K562 (cell line): ENCODE data around the gene AKAP13. TPM values are rescaled to one million over a fixed set of nuclear protein-coding genes. Genes with fewer than 3 reads are reported as not detected.

Experiments
- ATAC-seq: fragments of 200-7000 bp; cut with Tn5 transposase; 3 replicates; pipeline ENCODE4 v1.9.1; 2020; ENCODE audit warnings: moderate library complexity
- BruUV-seq: library from RNA; stranded (reverse); fragments of 400-500 nt; replicated peaks from 2 replicates; lab custom pipeline; 2021; lab: Mats Ljungman, UMichigan
- CTCF ChIA-PET: fragments of 300-600 bp; formaldehyde crosslinking; extraction: SDS; loops from one replicate; lab custom pipeline; 2021; ENCODE audit warnings: low intra/inter-chr PET ratio; lab: Yijun Ruan, JAX
- POLR2A ChIA-PET: fragments of 300-600, 350-650 bp; sonication (Branson Sonifier 250); formaldehyde crosslinking; extraction: SDS; loops from one replicate; lab custom pipeline; 2021; ENCODE audit warnings: antibody characterized with exemption, inconsistent platforms; lab: Yijun Ruan, JAX
- DNase-seq, 4 experiments: peaks; one replicate each; pipeline versions ENCODE4 v3.0.0 to v3.0.0-alpha.2; 2011 to 2018; ENCODE audit warnings: low spot score in 3 of 4, mixed read lengths in 3 of 4; ENCODE audit errors: extremely low read depth in 1 of 4
- FAIRE-seq: peaks from 2 replicates; lab custom pipeline; 2011; peaks lifted over from hg19 to GRCh38; lab: Jason Lieb, UNC
- H2AFZ ChIP-seq: 2 replicates; pipeline ENCODE4 v1.6.0; 2011; ENCODE audit warnings: low read depth, low read length, control low read depth, inconsistent platforms
- H3K27ac ChIP-seq: fragments of 200-600 bp; 3 replicates; pipeline ENCODE4 v1.8.0; 2011; ENCODE audit warnings: low read depth, mild to moderate bottlenecking, control low read depth, inconsistent platforms, low read length, moderate library complexity, mixed read lengths; ENCODE audit errors: extremely low read depth
- H3K27me3 ChIP-seq, 2 experiments: fragments of 300-600 bp in 1 of 2; 2 replicates in 1 of 2; 3 replicates in 1 of 2; pipeline versions ENCODE4 v1.6.0 to v1.8.0; 2011; ENCODE audit warnings: inconsistent platforms in 2 of 2, low read length in 2 of 2, mild to moderate bottlenecking in 1 of 2, mixed read lengths in 1 of 2, moderate library complexity in 1 of 2; ENCODE audit not compliant: control insufficient read depth in 2 of 2, insufficient read depth in 2 of 2
- H3K36me3 ChIP-seq: fragments of 300-600 bp; 3 replicates; pipeline ENCODE4 v1.8.0; 2011; ENCODE audit warnings: mild to moderate bottlenecking, low read length, inconsistent platforms; ENCODE audit not compliant: control insufficient read depth, insufficient read depth
- H3K4me1 ChIP-seq, 2 experiments: fragments of 200-600 bp in 1 of 2; replicated peaks in 1 of 2; 2 replicates in 1 of 2; 3 replicates in 1 of 2; pipeline versions ENCODE4 v1.5.1 to v1.8.0; 2011; ENCODE audit warnings: inconsistent platforms in 2 of 2, low read length in 2 of 2, mild to moderate bottlenecking in 1 of 2, mixed read lengths in 1 of 2, moderate library complexity in 1 of 2; ENCODE audit not compliant: control insufficient read depth in 2 of 2, insufficient read depth in 2 of 2
- H3K4me2 ChIP-seq: 2 replicates; pipeline ENCODE4 v1.6.1; 2011; ENCODE audit warnings: low read length, control low read depth, inconsistent platforms, mixed read lengths; ENCODE audit not compliant: insufficient read depth
- H3K4me3 ChIP-seq: fragments of 200-600 bp; sonication (generic), shearing (Covaris generic); 2 replicates; pipeline ENCODE4 v1.5.1; 2016; ENCODE audit warnings: control low read depth, inconsistent platforms
- H3K79me2 ChIP-seq: fragments of 200-600 bp; 3 replicates; pipeline ENCODE4 v1.8.0; 2011; ENCODE audit warnings: low read length, inconsistent platforms; ENCODE audit not compliant: control insufficient read depth, insufficient read depth
- H3K9ac ChIP-seq, 2 experiments: 2 replicates each; pipeline versions ENCODE4 v1.6.0 to v1.6.1; 2011; ENCODE audit warnings: low read depth in 2 of 2, low read length in 2 of 2, control low read depth in 1 of 2, inconsistent platforms in 1 of 2, mild to moderate bottlenecking in 1 of 2, mixed read lengths in 1 of 2; ENCODE audit not compliant: insufficient read depth in 1 of 2
- H3K9me1 ChIP-seq: one replicate; pipeline ENCODE4 v1.6.0; 2011; ENCODE audit warnings: inconsistent platforms, mild to moderate bottlenecking, low read length, moderate library complexity; ENCODE audit not compliant: control insufficient read depth, insufficient read depth
- H3K9me3 ChIP-seq: replicated peaks from 2 replicates; pipeline ENCODE4 v1.5.1; 2011; ENCODE audit warnings: low read depth, low read length, inconsistent platforms; ENCODE audit not compliant: control insufficient read depth, insufficient read depth
- H4K20me1 ChIP-seq: replicated peaks from 2 replicates; pipeline ENCODE4 v1.6.1; 2011; ENCODE audit warnings: low read length, inconsistent platforms, mixed read lengths; ENCODE audit not compliant: control insufficient read depth, insufficient read depth
- ELF2 ChIP-seq: fragments of 250-450 bp; sonication (Bioruptor Pico); IDR thresholded peaks from 2 replicates; pipeline ENCODE4 v1.5.0; 2021; ENCODE audit warnings: mild to moderate bottlenecking
- GATAD2A ChIP-seq: fragments of 450-650 bp; IDR thresholded peaks from 2 replicates; pipeline ENCODE4 v1.6.1; 2017
- KDM2B ChIP-seq: fragments of 250-450 bp; sonication (Bioruptor Pico); IDR thresholded peaks from 2 replicates; pipeline ENCODE4 v1.8.0; 2021; ENCODE audit warnings: mild to moderate bottlenecking, moderate library complexity
- KLF16 ChIP-seq: IDR thresholded peaks from 2 replicates; pipeline ENCODE4 v1.6.1; 2016; ENCODE audit warnings: antibody characterized with exemption
- MEF2A ChIP-seq: IDR thresholded peaks from 2 replicates; pipeline ENCODE4 v1.6.1; 2011; ENCODE audit warnings: low read depth, mild to moderate bottlenecking, low read length, moderate library complexity; ENCODE audit not compliant: control insufficient read depth
- NCOR1 ChIP-seq: fragments of 450-650 bp; IDR thresholded peaks from 2 replicates; pipeline ENCODE4 v1.6.1; 2016; ENCODE audit warnings: mild to moderate bottlenecking, moderate library complexity
- NR2C2 ChIP-seq, 2 experiments: fragments of 200-800 bp in 1 of 2; sonication (Bioruptor generic) in 1 of 2; sonication (generic) in 1 of 2; formaldehyde crosslinking in 1 of 2; IDR thresholded peaks; 2 replicates each; pipeline versions ENCODE4 v1.6.1 to v1.8.0; 2016 to 2022; ENCODE audit warnings: mild to moderate bottlenecking in 1 of 2, missing compliant biosample characterization in 1 of 2, missing genetic modification characterization in 1 of 2, missing genetic modification reagents in 1 of 2
- POLR2H ChIP-seq: IDR thresholded peaks from 2 replicates; pipeline ENCODE4 v1.6.1; 2016; ENCODE audit warnings: missing genetic modification characterization, low read depth, mild to moderate bottlenecking, control low read depth, missing compliant biosample characterization, moderate library complexity
- YY1 ChIP-seq, 3 experiments: IDR thresholded peaks; 2 replicates each; pipeline ENCODE4 v1.6.1; 2011; ENCODE audit warnings: low read length in 2 of 3, mild to moderate bottlenecking in 2 of 3, moderate library complexity in 2 of 3, borderline replicate concordance in 1 of 3, control low read depth in 1 of 3, low read depth in 1 of 3; ENCODE audit not compliant: insufficient read depth in 3 of 3, insufficient replicate concordance in 2 of 3, control insufficient read depth in 1 of 3, insufficient read length in 1 of 3; ENCODE audit errors: extremely low read depth in 1 of 3
- ZNF12 ChIP-seq: sonication (generic); formaldehyde crosslinking; IDR thresholded peaks from 2 replicates; pipeline ENCODE4 v1.4.0; 2020; ENCODE audit warnings: mild to moderate bottlenecking, missing genetic modification reagents
- ZNF24 ChIP-seq: fragments of 450-650 bp; IDR thresholded peaks from 2 replicates; pipeline ENCODE4 v1.6.1; 2016
- ZNF41 ChIP-seq: fragments of 250-450 bp; sonication (Bioruptor Pico); conservative IDR thresholded peaks from 2 replicates; pipeline ENCODE4 v1.4.0; 2020; ENCODE audit warnings: mild to moderate bottlenecking
- ZNF695 ChIP-seq: fragments of 450-650 bp; formaldehyde crosslinking; IDR thresholded peaks from 2 replicates; pipeline ENCODE4 v1.4.0; 2020; ENCODE audit warnings: mild to moderate bottlenecking, moderate library complexity
- WGBS: fragments of 100-300 bp; shearing (Covaris generic); methylation state at CpG from one replicate; pipeline ENCODE4 v1.1.6; 2016; ENCODE audit warnings: low coverage, mixed read lengths; ENCODE audit not compliant: insufficient coverage; ENCODE audit errors: missing lambda C conversion rate; 5-methylcytosine and 5-hydroxymethylcytosine counted together
- in situ Hi-C: fragments of 300-500 bp; cut with MboI; formaldehyde crosslinking; loops from 4 replicates; pipeline ENCODE4 v1.15.0; 2018; ENCODE audit warnings: inconsistent platforms, mixed read lengths
- intact Hi-C: fragments of 100-400 bp; cut with micrococcal nuclease; formaldehyde crosslinking; loops from 2 replicates; pipeline ENCODE4 v1.14.2; 2022
- polyA plus RNA-seq, 8 experiments: library from polyadenylated mRNA; depleted of rRNA in 4 of 8; stranded (reverse) in 5 of 8; unstranded in 3 of 8; fragments of >200 nt; fragmentation: Nextera tagmentation in 2 of 8; fragmentation: Illumina TruSeq in 1 of 8; extraction: Ambion mirVana in 2 of 8; extraction: Trizol in 1 of 8; gene quantifications; 2 replicates each; pipeline versions ENCODE4 v1.2.1 to v1.2.3, GENCODE V29; 2011 to 2014; ENCODE audit warnings: inconsistent platforms in 1 of 8, missing spikeins in 1 of 8
- total RNA-seq, 7 experiments: library from RNA; depleted of rRNA in 6 of 7; stranded (reverse); fragments of >200 nt in 6 of 7; fragmentation: Illumina TruSeq in 2 of 7; extraction: Trizol in 2 of 7; gene quantifications; 2 replicates each; pipeline versions ENCODE4 v1.2.1 to v1.2.3, GENCODE V29; 2011 to 2021; ENCODE audit warnings: low replicate concordance in 1 of 7
- TF ChIP-seq, protein P1 (sequence below): fragments of 200-800 bp; sonication (Bioruptor generic); IDR thresholded peaks from 2 replicates; pipeline ENCODE4 v1.6.1; 2017; ENCODE audit warnings: missing genetic modification characterization, missing compliant biosample characterization
- TF ChIP-seq, protein P2 (sequence below): fragments of 450-650 bp; formaldehyde crosslinking; conservative IDR thresholded peaks from 2 replicates; pipeline ENCODE4 v1.4.0; 2022; ENCODE audit warnings: mild to moderate bottlenecking, missing genetic modification characterization

Gene AKAP13
- total and polyA plus RNA-seq, 9 of the 15 experiments (the other 6 are each of a cell fraction or from before 2014, with no cell fraction given) = 0.03 to 1.7 (median 0.42) TPM

DNA sequence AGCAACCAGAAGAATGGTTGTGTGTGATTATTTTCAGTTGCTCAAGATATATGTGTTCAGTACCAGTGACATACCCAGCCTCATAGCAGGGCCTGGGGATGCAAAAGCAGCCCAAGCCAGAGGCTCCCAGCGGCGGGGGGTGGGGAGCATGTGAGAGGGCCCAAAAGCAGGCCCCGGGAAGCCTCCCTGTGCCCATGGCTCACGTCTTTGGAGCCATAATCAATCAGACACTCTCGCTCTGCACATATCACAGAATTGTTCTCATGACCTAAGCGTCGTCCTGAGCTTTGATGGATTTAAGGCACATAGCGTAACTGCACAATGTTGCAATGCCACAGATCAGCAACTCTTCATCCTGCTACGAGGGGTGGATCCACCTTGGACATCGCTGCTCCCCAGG is 393.6 kb downstream of the AKAP13 start:
- Histone ChIP-seq H3K36me3 (no peaks in the 10 kb centered on the region), H2AFZ (no peak overlapping the region), H3K9ac (no peak overlapping the region), H3K79me2 (no peaks in the 10 kb centered on the region), H3K4me3 (no peak overlapping the region), H4K20me1 (peaks cover 9% of the 10 kb centered on the region; the same call in 1 of the 2 replicates), H3K4me1 (peaks cover 0 to 6% of the 10 kb centered on the region in 2 experiments; a peak in 1 of 5 replicates), H3K9me3 (no peaks in the 10 kb centered on the region), H3K27ac (no peak overlapping the region), H3K4me2 (no peak overlapping the region), H3K9me1 (no peaks in the 10 kb centered on the region), H3K27me3 (peaks cover 19 to 70% of the 10 kb centered on the region in 2 experiments; a peak in 4 of 5 replicates)
- CTCF ChIA-PET = no interaction called here
- no TSS peak for BruUV-seq
- TF ChIP-seq ZNF24 = no peak
- TF ChIP-seq ZNF12 (CRISPR knock-in tag) = no peak
- TF ChIP-seq, protein P1, sequence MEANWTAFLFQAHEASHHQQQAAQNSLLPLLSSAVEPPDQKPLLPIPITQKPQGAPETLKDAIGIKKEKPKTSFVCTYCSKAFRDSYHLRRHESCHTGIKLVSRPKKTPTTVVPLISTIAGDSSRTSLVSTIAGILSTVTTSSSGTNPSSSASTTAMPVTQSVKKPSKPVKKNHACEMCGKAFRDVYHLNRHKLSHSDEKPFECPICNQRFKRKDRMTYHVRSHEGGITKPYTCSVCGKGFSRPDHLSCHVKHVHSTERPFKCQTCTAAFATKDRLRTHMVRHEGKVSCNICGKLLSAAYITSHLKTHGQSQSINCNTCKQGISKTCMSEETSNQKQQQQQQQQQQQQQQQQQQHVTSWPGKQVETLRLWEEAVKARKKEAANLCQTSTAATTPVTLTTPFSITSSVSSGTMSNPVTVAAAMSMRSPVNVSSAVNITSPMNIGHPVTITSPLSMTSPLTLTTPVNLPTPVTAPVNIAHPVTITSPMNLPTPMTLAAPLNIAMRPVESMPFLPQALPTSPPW (CRISPR knock-in tag) = no peak
- no peak for TF ChIP-seq KDM2B
- no peak for TF ChIP-seq NCOR1
- TF ChIP-seq POLR2H (tag) = no peak
- no peak for TF ChIP-seq ZNF41 (CRISPR knock-in tag)
- no peak for TF ChIP-seq GATAD2A
- no peak for TF ChIP-seq MEF2A
- TF ChIP-seq ELF2 (CRISPR knock-in tag) = no peak
- TF ChIP-seq, protein P2, sequence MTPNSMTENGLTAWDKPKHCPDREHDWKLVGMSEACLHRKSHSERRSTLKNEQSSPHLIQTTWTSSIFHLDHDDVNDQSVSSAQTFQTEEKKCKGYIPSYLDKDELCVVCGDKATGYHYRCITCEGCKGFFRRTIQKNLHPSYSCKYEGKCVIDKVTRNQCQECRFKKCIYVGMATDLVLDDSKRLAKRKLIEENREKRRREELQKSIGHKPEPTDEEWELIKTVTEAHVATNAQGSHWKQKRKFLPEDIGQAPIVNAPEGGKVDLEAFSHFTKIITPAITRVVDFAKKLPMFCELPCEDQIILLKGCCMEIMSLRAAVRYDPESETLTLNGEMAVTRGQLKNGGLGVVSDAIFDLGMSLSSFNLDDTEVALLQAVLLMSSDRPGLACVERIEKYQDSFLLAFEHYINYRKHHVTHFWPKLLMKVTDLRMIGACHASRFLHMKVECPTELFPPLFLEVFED (CRISPR knock-in tag) = no peak
- TF ChIP-seq YY1 (IDR thresholded peaks at IDR 0.05; ENCODE audit: borderline replicate concordance in 1 of 3, control insufficient read depth in 1 of 3, extremely low read depth in 1 of 3, insufficient read depth in 3 of 3, insufficient read length in 1 of 3, insufficient replicate concordance in 2 of 3, low read depth in 1 of 3, low read length in 2 of 3) = no peak
- TF ChIP-seq KLF16 = no peak
- TF ChIP-seq ZNF695 (CRISPR knock-in tag) = no peak
- TF ChIP-seq NR2C2 (CRISPR knock-in tag; IDR thresholded peaks at IDR 0.05) = no peak
- TF ChIP-seq NR2C2 (tag; IDR thresholded peaks at IDR 0.05) = no peak
- FAIRE-seq (no peak), ATAC-seq (no peak), DNase-seq (no peak)
- in situ Hi-C loops = no loop called here
- intact Hi-C loops = no loop called here
- POLR2A ChIA-PET = interaction anchor here (1.0 kb wide), 1 partner anchor 18 kb away, joined by 3 read pairs; no protein-coding TSS in a partner anchor
- WGBS = 0% methylated on average over 8 of the region's 10 CpGs
